ENCODE data around the gene PVR.

DNA sequence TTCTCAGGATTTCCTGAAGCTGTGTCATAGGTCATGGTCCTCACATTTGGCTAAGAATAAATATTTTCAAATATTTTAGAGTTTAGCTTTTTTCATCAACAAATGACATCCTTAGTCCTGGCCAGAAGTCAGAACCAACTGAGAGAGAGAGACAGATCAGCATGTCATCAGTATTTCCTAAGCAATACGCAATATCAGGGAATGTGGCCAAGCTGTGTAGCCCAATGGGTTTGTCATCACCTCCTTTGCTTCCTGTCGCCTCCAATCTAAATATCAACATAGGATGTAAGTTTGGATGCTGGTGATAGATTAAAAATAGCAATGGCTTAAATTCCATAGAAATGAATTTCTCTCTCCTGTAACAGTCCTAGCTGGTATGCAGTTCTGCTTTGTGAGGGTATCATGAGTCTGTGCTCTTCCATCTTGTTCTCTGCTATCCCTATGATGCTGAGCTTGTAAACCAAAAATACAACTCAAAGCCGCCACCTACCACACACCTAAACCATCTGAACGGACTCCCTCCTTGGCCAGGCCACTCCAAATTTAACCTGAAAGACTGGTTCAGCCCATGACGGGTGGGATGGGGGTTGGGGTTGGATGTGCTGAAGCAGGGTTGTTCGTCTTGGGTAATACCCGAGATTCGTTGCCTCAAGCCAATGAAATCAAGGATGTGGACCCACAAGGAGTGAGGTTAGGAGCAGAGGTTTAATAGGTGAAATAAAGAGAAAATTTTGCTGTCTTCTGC, 40.3 kb upstream of the PVR start:
- TF ChIP-seq, protein P1, sequence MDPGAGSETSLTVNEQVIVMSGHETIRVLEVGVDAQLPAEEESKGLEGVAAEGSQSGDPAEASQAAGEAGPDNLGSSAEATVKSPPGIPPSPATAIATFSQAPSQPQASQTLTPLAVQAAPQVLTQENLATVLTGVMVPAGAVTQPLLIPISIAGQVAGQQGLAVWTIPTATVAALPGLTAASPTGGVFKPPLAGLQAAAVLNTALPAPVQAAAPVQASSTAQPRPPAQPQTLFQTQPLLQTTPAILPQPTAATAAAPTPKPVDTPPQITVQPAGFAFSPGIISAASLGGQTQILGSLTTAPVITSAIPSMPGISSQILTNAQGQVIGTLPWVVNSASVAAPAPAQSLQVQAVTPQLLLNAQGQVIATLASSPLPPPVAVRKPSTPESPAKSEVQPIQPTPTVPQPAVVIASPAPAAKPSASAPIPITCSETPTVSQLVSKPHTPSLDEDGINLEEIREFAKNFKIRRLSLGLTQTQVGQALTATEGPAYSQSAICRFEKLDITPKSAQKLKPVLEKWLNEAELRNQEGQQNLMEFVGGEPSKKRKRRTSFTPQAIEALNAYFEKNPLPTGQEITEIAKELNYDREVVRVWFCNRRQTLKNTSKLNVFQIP (CRISPR knock-in tag; IDR thresholded peaks at IDR 0.05; ENCODE audit: borderline replicate concordance, low read depth), result no peak
- no peak for TF ChIP-seq ARNTL (CRISPR knock-in tag; IDR thresholded peaks at IDR 0.05; ENCODE audit: borderline replicate concordance, low read depth)
- TF ChIP-seq, protein P2, sequence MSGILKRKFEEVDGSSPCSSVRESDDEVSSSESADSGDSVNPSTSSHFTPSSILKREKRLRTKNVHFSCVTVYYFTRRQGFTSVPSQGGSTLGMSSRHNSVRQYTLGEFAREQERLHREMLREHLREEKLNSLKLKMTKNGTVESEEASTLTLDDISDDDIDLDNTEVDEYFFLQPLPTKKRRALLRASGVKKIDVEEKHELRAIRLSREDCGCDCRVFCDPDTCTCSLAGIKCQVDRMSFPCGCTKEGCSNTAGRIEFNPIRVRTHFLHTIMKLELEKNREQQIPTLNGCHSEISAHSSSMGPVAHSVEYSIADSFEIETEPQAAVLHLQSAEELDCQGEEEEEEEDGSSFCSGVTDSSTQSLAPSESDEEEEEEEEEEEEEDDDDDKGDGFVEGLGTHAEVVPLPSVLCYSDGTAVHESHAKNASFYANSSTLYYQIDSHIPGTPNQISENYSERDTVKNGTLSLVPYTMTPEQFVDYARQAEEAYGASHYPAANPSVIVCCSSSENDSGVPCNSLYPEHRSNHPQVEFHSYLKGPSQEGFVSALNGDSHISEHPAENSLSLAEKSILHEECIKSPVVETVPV (CRISPR knock-in tag; IDR thresholded peaks at IDR 0.05), result no peak
- no peak for TF ChIP-seq GLIS3 (CRISPR knock-in tag; IDR thresholded peaks at IDR 0.05)
- TF ChIP-seq, protein P3, sequence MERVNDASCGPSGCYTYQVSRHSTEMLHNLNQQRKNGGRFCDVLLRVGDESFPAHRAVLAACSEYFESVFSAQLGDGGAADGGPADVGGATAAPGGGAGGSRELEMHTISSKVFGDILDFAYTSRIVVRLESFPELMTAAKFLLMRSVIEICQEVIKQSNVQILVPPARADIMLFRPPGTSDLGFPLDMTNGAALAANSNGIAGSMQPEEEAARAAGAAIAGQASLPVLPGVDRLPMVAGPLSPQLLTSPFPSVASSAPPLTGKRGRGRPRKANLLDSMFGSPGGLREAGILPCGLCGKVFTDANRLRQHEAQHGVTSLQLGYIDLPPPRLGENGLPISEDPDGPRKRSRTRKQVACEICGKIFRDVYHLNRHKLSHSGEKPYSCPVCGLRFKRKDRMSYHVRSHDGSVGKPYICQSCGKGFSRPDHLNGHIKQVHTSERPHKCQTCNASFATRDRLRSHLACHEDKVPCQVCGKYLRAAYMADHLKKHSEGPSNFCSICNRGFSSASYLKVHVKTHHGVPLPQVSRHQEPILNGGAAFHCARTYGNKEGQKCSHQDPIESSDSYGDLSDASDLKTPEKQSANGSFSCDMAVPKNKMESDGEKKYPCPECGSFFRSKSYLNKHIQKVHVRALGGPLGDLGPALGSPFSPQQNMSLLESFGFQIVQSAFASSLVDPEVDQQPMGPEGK (CRISPR knock-in tag; IDR thresholded peaks at IDR 0.05; ENCODE audit: borderline replicate concordance), result no peak
- TF ChIP-seq, protein P4, sequence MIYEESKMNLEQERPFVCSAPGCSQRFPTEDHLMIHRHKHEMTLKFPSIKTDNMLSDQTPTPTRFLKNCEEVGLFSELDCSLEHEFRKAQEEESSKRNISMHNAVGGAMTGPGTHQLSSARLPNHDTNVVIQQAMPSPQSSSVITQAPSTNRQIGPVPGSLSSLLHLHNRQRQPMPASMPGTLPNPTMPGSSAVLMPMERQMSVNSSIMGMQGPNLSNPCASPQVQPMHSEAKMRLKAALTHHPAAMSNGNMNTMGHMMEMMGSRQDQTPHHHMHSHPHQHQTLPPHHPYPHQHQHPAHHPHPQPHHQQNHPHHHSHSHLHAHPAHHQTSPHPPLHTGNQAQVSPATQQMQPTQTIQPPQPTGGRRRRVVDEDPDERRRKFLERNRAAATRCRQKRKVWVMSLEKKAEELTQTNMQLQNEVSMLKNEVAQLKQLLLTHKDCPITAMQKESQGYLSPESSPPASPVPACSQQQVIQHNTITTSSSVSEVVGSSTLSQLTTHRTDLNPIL (CRISPR knock-in tag; IDR thresholded peaks at IDR 0.05; ENCODE audit: low read depth), result no peak
- TF ChIP-seq RARB (CRISPR knock-in tag; IDR thresholded peaks at IDR 0.05), result no peak
- no peak for TF ChIP-seq ZNF8 (CRISPR knock-in tag; IDR thresholded peaks at IDR 0.05)

All from SK-N-SH treated with all-trans-retinoic acid at 6 μM for 48 hours (cell line).